IPS-15b (cell line): ENCODE data around the gene COA5.

Experiments used
- H3K27me3 ChIP-seq: one replicate; pipeline ENCODE4 v1.6.1; 2013; ENCODE audit warnings: low read length; ENCODE audit not compliant: control insufficient read depth, insufficient read depth
- H3K36me3 ChIP-seq: one replicate; pipeline ENCODE4 v1.6.1; 2013; ENCODE audit warnings: low read length; ENCODE audit not compliant: control insufficient read depth, insufficient read depth
- H3K4me1 ChIP-seq: one replicate; pipeline ENCODE4 v1.6.1; 2013; ENCODE audit warnings: mild to moderate bottlenecking, low read length; ENCODE audit not compliant: control insufficient read depth, insufficient read depth
- H3K4me3 ChIP-seq: one replicate; pipeline ENCODE4 v1.5.1; 2013; ENCODE audit warnings: low read depth, low read length
- H3K9ac ChIP-seq: one replicate; pipeline ENCODE4 v1.6.1; 2013; ENCODE audit warnings: low read depth, mild to moderate bottlenecking, low read length
- H3K9me3 ChIP-seq: one replicate; pipeline ENCODE4 v1.6.1; 2013; ENCODE audit warnings: mild to moderate bottlenecking, low read length; ENCODE audit not compliant: control insufficient read depth, insufficient read depth

COA5 gene

DNA sequence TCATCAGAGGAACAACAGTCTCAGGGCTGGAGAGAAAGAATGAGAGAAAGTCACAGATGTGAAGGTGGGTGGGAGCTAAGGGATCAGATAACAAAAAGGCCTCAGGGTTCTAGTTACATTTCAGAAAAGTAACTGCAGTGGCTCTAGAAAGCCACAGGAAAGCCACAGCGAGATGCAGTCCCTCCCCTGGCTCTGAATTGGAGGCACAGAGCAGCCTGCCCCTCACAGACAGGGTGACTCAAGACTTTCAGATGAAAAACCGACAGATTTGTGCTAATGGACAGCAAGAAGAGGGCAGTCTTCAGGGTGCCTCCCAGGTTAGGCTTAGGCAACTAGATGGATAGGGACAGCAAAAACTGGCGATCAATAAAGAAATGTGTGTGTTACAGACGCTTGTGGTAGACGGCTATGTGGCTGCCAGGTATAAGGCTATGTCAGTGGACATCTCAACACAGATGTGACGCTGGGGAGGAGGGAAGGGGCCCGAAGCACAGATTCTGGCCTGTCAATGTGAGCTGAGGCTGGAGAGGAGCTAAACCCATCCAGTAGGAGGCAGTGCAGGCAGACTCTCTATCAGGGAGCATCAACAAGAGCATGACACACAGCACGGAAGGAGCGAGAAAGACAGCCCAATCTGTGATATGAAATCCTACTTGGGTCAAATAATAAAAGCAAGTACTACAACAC, 26.2 kb upstream of the COA5 start:
- Histone ChIP-seq H3K9ac (no peak overlapping the region), H3K36me3 (no peaks in the 10 kb centered on the region), H3K27me3 (no peaks in the 10 kb centered on the region), H3K4me1 (no peaks in the 10 kb centered on the region), H3K9me3 (no peaks in the 10 kb centered on the region), H3K4me3 (no peak overlapping the region)

GRCh38 chr2:98632351-98632750, 24.0 kb upstream of the COA5 start:
- Histone ChIP-seq H3K36me3 (no peaks in the 10 kb centered on the region), H3K9ac (no peak overlapping the region), H3K4me3 (no peak overlapping the region), H3K4me1 (no peaks in the 10 kb centered on the region), H3K9me3 (no peaks in the 10 kb centered on the region), H3K27me3 (no peaks in the 10 kb centered on the region)

DNA sequence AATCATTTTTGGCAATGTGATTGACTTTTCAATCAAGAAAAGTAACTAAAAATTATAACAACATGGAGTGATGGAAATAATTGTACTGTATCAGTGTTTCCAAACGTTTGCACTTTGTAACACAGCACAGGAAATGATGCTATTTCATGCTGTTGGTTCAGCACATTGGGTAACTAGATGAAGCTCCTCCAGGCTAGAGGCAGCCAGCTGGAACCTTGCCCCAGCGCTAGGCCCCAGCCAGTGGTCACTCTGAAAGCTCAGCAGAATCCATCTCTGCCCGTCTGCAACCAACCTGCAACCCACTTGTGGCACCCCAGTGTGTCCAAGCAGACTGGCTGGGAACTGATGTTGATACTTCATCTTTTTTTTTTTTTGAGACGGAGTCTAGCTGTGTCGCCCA, 15.3 kb upstream of the COA5 start:
- H3K9ac ChIP-seq: no peak overlapping the region
- H3K27me3 ChIP-seq: no peaks in the 10 kb centered on the region
- no peak overlapping the region for H3K4me3 ChIP-seq
- no peaks in the 10 kb centered on the region for H3K4me1 ChIP-seq
- no peaks in the 10 kb centered on the region for H3K9me3 ChIP-seq
- H3K36me3 ChIP-seq: no peaks in the 10 kb centered on the region

GRCh38 chr2:98617149-98617548, 8.8 kb upstream of the COA5 start:
- Histone ChIP-seq H3K4me1 (no peaks in the 10 kb centered on the region), H3K9me3 (no peaks in the 10 kb centered on the region), H3K4me3 (no peak overlapping the region), H3K9ac (no peak overlapping the region), H3K36me3 (no peaks in the 10 kb centered on the region), H3K27me3 (no peaks in the 10 kb centered on the region)

DNA sequence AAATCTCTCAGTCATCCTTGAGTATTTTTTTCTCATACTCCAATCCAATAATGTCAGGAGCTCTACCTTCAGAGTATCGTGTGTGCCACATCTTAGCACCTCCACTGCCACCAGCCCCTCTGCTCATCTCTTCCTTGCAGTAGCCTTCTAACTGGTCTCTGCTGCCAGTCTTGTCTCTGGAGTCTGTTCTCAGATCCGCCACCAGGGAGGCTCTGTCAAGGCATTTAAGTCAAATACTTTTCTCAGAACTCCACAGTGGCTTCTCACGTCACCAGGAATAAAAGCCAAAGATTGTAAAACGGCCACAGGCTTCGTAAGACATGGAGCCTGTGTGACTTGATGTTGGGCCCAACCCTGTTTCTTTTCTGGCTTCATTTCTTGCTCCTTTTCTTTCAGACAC, 7.2 kb upstream of the COA5 start:
- no peaks in the 10 kb centered on the region for H3K4me1 ChIP-seq
- no peaks in the 10 kb centered on the region for H3K9me3 ChIP-seq
- no peak overlapping the region for H3K9ac ChIP-seq
- H3K4me3 ChIP-seq: no peak overlapping the region
- H3K27me3 ChIP-seq: no peaks in the 10 kb centered on the region
- H3K36me3 ChIP-seq: no peaks in the 10 kb centered on the region

DNA sequence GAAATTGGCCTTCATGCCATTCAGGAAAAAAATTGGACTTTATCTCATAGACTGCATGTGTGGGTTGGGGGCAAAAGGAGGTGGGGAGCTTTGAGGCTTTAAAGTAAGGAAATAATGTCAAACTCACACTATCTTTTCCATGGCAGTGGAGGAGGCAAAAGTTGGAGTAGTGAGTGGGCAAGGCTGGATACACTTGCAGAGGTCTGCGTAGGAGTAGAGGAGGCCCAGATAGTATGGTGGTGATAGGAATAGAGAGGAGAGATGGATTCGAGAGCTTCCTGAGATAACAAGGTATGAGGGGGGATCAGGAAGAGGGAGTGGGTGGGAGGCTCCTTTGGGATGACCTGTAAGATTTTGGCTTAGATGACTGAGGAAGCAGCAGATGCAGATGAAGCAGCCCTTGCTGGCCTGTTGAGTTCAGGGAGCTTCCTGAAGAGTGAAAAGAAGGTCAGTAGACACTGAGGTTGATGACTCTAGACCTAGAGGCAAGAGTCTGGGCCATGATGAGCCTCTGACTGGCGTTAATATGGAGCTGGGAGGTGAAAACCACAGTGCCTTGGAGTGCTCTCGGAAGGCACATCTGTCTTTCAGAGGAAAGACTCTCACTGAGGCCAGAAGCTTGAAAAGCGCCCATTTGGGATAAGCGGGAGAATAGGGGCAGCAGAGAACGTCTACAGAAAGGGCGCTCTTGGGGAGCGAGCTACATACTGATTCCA, 5.9 kb upstream of the COA5 start:
- no peaks in the 10 kb centered on the region for H3K36me3 ChIP-seq

DNA sequence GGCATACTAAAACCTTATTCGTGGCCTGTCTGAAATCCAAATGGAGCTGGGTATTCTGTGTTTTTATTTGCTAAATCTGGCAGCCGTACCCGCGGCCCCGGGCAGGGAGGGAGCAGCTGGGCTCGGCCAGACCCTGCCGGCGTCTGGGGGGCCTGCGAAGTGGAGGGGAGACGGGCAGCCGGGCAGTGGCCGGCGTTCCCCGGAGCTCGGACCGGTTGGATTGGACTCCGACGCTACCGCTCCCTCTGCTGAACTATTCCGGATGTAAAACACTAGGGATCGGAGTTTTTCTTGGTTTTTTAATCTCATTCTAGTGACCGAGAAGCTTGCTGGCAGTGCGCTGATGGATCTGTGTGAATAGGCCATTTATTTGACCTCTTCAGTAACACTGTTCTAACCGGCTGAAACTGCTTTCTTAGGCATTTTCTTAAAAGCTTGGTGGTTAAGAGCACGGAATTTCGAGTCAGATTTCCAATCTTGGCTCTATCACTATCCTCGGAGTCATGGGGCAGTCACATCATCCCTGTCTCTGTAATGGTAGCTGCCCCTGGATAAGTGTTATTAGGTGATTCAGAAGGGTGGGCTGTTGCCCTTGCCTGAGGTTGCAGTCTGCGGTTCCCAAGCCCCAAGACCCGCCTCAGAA, 771 bp upstream of the COA5 start:
- Histone ChIP-seq H3K9me3 (no peaks in the 10 kb centered on the region), H3K36me3 (no peaks in the 10 kb centered on the region), H3K4me1 (no peaks in the 10 kb centered on the region), H3K4me3 (peak overlapping the region; percentile 71), H3K9ac (peak overlapping the region; percentile 93), H3K27me3 (no peaks in the 10 kb centered on the region)

More for the DNA sequence above, 5.9 kb upstream of the COA5 start:
- no peak overlapping the region for H3K9ac ChIP-seq
- no peaks in the 10 kb centered on the region for H3K27me3 ChIP-seq
- H3K9me3 ChIP-seq: no peaks in the 10 kb centered on the region
- H3K4me1 ChIP-seq: no peaks in the 10 kb centered on the region
- H3K4me3 ChIP-seq: no peak overlapping the region

- Histone ChIP-seq H3K27me3 (no peaks in the 10 kb centered on the region), H3K9ac (peak overlapping the region; percentile 93), H3K4me3 (peak overlapping the region; percentile 71), H3K9me3 (no peaks in the 10 kb centered on the region), H3K36me3 (no peaks in the 10 kb centered on the region), H3K4me1 (no peaks in the 10 kb centered on the region)
Measured at GRCh38 chr2:98607741-98608115, 584 bp downstream of the COA5 start.

GRCh38 chr2:98607104-98607503, 1.2 kb downstream of the COA5 start:
- no peaks in the 10 kb centered on the region for H3K4me1 ChIP-seq
- H3K9ac ChIP-seq: no peak overlapping the region
- H3K9me3 ChIP-seq: no peaks in the 10 kb centered on the region
- peak overlapping the region; percentile 71 for H3K4me3 ChIP-seq
- H3K27me3 ChIP-seq: no peaks in the 10 kb centered on the region
- no peaks in the 10 kb centered on the region for H3K36me3 ChIP-seq

- Histone ChIP-seq H3K4me1 (no peaks in the 10 kb centered on the region), H3K36me3 (no peaks in the 10 kb centered on the region), H3K9me3 (no peaks in the 10 kb centered on the region), H3K9ac (no peak overlapping the region), H3K4me3 (no peak overlapping the region), H3K27me3 (no peaks in the 10 kb centered on the region)
Measured at GRCh38 chr2:98606431-98606830, 1.9 kb downstream of the COA5 start.

- H3K9me3 ChIP-seq: no peaks in the 10 kb centered on the region
- no peak overlapping the region for H3K4me3 ChIP-seq
- H3K9ac ChIP-seq: no peak overlapping the region
- peaks cover 2% of the 10 kb centered on the region for H3K36me3 ChIP-seq
- no peaks in the 10 kb centered on the region for H3K27me3 ChIP-seq
- no peaks in the 10 kb centered on the region for H3K4me1 ChIP-seq
Measured at GRCh38 chr2:98605076-98605475, 3.2 kb downstream of the COA5 start.

DNA sequence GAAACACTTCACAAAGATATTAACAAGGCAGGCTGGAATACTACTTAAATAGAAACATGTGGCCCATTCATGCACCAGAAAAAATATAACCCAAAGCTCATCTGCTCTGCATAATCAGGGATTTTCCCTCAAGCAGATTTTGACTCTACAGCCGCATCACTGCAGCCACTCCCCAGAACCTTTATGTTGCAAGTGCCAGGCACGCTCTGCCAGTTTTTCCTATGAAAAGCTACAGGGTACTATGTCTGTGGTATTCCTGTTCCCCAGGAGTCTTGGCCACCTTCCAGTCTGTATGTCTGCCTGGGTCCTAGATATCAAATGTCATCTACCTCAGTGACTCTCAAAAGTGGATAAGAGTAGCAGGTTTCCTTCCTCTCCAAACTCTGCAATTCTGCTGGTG, 3.8 kb downstream of the COA5 start:
- H3K9ac ChIP-seq: no peak overlapping the region
- H3K36me3 ChIP-seq: peaks cover 2% of the 10 kb centered on the region
- no peaks in the 10 kb centered on the region for H3K4me1 ChIP-seq
- no peaks in the 10 kb centered on the region for H3K27me3 ChIP-seq
- no peaks in the 10 kb centered on the region for H3K9me3 ChIP-seq
- H3K4me3 ChIP-seq: no peak overlapping the region
